Loucy (cell line): ENCODE results near the gene NKX1-2.

Experiments used
- EZH2phosphoT487 ChIP-seq: fragments of 200-600 bp; IDR thresholded peaks from 2 replicates; pipeline ENCODE4 v1.6.1; 2018; ENCODE audit warnings: antibody characterized with exemption, mild to moderate bottlenecking, moderate library complexity, borderline replicate concordance
- TF ChIP-seq, protein P1 (sequence below): fragments of 200-600 bp; sonication (generic); conservative IDR thresholded peaks from 2 replicates; pipeline ENCODE4 v1.5.1; 2014; ENCODE audit warnings: mild to moderate bottlenecking, antibody characterized with exemption, low read length

- TF ChIP-seq, protein P1, sequence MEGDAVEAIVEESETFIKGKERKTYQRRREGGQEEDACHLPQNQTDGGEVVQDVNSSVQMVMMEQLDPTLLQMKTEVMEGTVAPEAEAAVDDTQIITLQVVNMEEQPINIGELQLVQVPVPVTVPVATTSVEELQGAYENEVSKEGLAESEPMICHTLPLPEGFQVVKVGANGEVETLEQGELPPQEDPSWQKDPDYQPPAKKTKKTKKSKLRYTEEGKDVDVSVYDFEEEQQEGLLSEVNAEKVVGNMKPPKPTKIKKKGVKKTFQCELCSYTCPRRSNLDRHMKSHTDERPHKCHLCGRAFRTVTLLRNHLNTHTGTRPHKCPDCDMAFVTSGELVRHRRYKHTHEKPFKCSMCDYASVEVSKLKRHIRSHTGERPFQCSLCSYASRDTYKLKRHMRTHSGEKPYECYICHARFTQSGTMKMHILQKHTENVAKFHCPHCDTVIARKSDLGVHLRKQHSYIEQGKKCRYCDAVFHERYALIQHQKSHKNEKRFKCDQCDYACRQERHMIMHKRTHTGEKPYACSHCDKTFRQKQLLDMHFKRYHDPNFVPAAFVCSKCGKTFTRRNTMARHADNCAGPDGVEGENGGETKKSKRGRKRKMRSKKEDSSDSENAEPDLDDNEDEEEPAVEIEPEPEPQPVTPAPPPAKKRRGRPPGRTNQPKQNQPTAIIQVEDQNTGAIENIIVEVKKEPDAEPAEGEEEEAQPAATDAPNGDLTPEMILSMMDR = no peak
- TF ChIP-seq EZH2phosphoT487 = no peak
Observed at GRCh38 chr10:124422742-124423141, 27.1 kb downstream of the NKX1-2 start.
